Left kidney (tissue), 2 donors: ENCODE measurements around the gene ZNF280A. TPM values are rescaled to one million over a fixed set of nuclear protein-coding genes. Genes with fewer than 3 reads are reported as not detected.
A peak's percentile ranks its signal among the peaks of the same experiment; 100 is the strongest.

Source experiments
- DNase-seq: peaks from one replicate; pipeline ENCODE4 v3.0.0-alpha.2; 2013
- polyA plus RNA-seq: library from polyadenylated mRNA; unstranded; fragments of 120-200 nt; gene quantifications from one replicate; pipeline ENCODE4 v1.2.1, GENCODE V29; 2013; ENCODE audit not compliant: insufficient read length

Gene ZNF280A
- polyA plus RNA-seq, 1 donor, result not detected

- no peak for DNase-seq
Observed at GRCh38 chr22:22467112-22467511, 53.0 kb downstream of the ZNF280A start.

DNA sequence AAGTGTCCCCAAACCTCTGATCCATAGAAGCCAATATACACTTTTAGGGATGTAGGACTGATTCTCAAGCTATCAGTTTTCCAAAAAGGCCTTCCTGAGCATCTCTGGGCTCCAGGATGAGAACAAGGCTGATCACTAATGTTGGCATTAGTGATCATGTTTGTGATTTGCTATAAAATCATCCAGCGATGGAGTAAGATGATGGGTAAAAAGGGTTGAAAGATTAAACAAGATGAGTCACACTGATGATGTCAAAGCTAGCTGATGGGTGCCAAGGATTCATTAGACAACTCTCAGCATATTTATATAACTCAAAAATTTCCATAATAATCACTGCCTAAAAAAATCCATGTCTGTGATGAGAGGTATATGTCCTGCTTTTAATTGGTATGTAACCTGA lies 54.3 kb downstream of the ZNF280A start:
- no peak for DNase-seq

- DNase-seq, result no peak
Observed at GRCh38 chr22:22465094-22465602, 54.9 kb downstream of the ZNF280A start.

DNA sequence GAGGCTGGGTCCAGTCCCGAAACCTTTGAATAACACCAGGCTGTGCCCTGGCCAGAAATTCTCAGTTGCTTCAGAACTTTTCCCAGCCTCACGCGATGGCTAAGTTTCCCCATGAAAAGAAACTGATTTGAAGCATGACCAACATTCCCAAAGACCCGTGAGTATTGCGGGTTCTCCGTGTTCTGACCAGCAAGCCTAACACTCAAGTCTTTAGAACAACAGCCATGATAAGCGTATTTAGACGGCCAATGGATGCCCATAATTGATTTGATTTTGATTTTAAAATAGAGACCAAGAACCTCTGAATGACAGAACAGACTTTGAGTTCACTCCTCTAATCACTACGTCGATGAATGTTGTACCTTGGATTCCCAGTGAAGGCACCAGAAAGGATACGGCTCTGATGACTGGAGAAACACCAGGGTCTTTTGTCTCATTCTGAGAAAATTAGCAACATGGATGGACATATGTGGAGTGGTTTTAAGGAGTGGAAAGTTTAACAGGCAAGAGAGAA lies 55.5 kb downstream of the ZNF280A start:
- DNase-seq, result no peak

DNA sequence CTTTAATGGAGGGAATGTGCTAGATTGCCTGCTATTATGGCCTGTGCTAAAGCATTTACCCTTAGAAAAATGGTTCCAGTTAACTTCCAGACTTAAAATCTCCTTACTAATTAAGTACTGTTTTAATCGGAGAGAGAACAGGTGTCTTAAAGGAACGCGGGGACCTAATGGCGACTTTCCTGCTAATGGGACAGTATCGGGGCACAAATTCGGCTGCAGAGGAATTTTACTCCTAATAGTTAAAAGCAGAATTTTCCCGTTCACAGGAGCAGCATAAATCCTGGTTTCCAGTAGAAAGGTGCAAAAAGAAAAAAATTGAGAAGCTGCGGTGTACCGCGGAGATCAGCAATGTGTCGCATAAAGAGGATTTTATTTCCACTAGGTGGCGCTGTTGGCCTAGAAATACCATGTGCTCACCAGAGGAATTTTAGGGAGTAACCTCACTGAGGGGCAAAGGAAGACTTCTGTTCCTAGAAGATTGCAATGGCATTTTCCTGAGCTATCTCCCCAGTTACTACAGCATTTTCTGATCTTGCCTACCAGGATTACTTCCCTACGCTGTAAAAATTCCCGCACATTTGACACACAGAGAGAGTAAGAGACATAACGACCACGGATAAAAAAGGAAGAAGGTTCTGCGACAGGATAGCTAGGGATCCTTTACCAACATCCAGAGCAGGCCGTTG lies 56.1 kb downstream of the ZNF280A start:
- DNase-seq, result peak; percentile 78

Other genes starting within 250 kb of the ZNF280A start
- gene ZNF280B, start 11.5 kb downstream of the ZNF280A start, polyA plus RNA-seq, result 5.6 TPM
- gene PRAME, start 39.0 kb upstream of the ZNF280A start, polyA plus RNA-seq, result 1.7 TPM
- not detected for gene GGTLC2, start 124.3 kb upstream of the ZNF280A start, polyA plus RNA-seq